Heart left ventricle (tissue), 16 donors: ENCODE measurements around the gene XPNPEP1. TPM values are rescaled to one million over a fixed set of nuclear protein-coding genes. Genes with fewer than 3 reads are reported as not detected.

Source experiments
- ATAC-seq, 4 donors: fragments of 200-7000 bp; cut with Tn5 transposase; one replicate each; pipeline ENCODE4 v1.9.1; 2020 to 2022; ENCODE audit warnings: moderate library complexity in 4 of 4, mild to moderate bottlenecking in 3 of 4, moderate number of reproducible peaks in 1 of 4
- DNase-seq, 5 donors: peaks; one replicate each; pipeline ENCODE4 v3.0.0-alpha.2; 2020
- H3K27ac ChIP-seq, 12 donors: fragments of 200-600 bp; sonication (generic) in 4 of 12; one replicate each; pipeline versions ENCODE4 v1.5.0 to v1.8.0; 2016 to 2022; ENCODE audit warnings: mild to moderate bottlenecking in 2 of 12
- H3K27me3 ChIP-seq, 9 donors: fragments of 200-600 bp; sonication (generic) in 2 of 9; one replicate each; pipeline versions ENCODE4 v1.5.1 to v1.8.0; 2016 to 2022; ENCODE audit warnings: mild to moderate bottlenecking in 3 of 9
- H3K36me3 ChIP-seq, 9 donors: fragments of 200-600 bp; sonication (generic) in 2 of 9; one replicate each; pipeline versions ENCODE4 v1.5.0 to v1.8.0; 2018 to 2022; ENCODE audit warnings: mild to moderate bottlenecking in 2 of 9
- H3K4me1 ChIP-seq, 12 donors: fragments of 200-600 bp; sonication (generic) in 4 of 12; one replicate each; pipeline versions ENCODE4 v1.5.0 to v1.8.0; 2016 to 2022; ENCODE audit warnings: mild to moderate bottlenecking in 3 of 12
- H3K4me3 ChIP-seq, 12 donors: fragments of 200-600 bp; sonication (generic) in 4 of 12; one replicate each; pipeline versions ENCODE4 v1.5.0 to v1.8.0; 2017 to 2022; ENCODE audit warnings: mild to moderate bottlenecking in 9 of 12, moderate library complexity in 4 of 12
- H3K9me3 ChIP-seq, 12 donors: fragments of 200-600 bp; sonication (generic) in 4 of 12; one replicate each; pipeline versions ENCODE4 v1.5.0 to v1.8.0; 2016 to 2022; ENCODE audit warnings: mild to moderate bottlenecking in 1 of 12
- POLR2A ChIP-seq, 2 donors: fragments of 450-650 bp; IDR thresholded peaks; one replicate each; pipeline ENCODE4 v1.6.1; 2017; ENCODE audit warnings: antibody characterized with exemption in 2 of 2, mild to moderate bottlenecking in 2 of 2, moderate library complexity in 2 of 2
- WGBS, 4 donors: extraction: QIAGEN DNeasy Blood & Tissue Kit in 2 of 4; methylation state at CpG; one replicate each; pipeline versions ENCODE4 v1.1.5 to v1.1.7; 2013 to 2018; 5-methylcytosine and 5-hydroxymethylcytosine counted together
- intact Hi-C, 10 donors: fragments of 100-400 bp; cut with DNase I; formaldehyde crosslinking; loops; one replicate each; pipeline versions ENCODE4 v1.11.1 to v1.14.2; 2022
- polyA plus RNA-seq, 2 donors: library from polyadenylated mRNA; stranded (reverse); fragments of 200-250 nt; gene quantifications; one replicate each; pipeline ENCODE4 v1.2.3, GENCODE V29; 2013
- total RNA-seq, 9 donors: library from RNA; depleted of rRNA in 2 of 9; stranded (reverse); fragments of >200 nt in 2 of 9; fragmentation: NEBNext Ultra II Directional in 3 of 9; extraction: Animal tissue kit (Norgen Biotek cat#: 25700) in 3 of 9; gene quantifications; one replicate each; pipeline versions ENCODE4 v1.1.0 to v1.2.4, GENCODE V29; 2016 to 2023
- TF ChIP-seq, protein P1 (sequence below), 12 donors: fragments of 200-600 bp; sonication (generic) in 4 of 12; IDR thresholded peaks; one replicate each; pipeline versions ENCODE4 v1.5.0 to v1.8.0; 2018 to 2022; ENCODE audit warnings: antibody characterized with exemption in 12 of 12, mild to moderate bottlenecking in 5 of 12
- donor health status: ischemic (EF 13 %, LVEDD 7.1; RV severe dilation, severe dysfunction).
- donor health status: healthy with polysubstance abuse.
- donor health status: DM: no; HTN: yes; CAD: no.
- donor health status: DM: no; HTN: no; CAD: no.
- donor health status: ischemic (EF 25% LVEDD 6.9; RV normal size, moderate dysfunction).
- donor health status: ischemic (EF 25% LVEDD 5.7; RV mildly dilated, moderate dysfunction).
- donor health status: healthy.
- donor health status: DM: yes; HTN: yes; CAD: no.
- donor health status: ischemic (EF 35%, LVEDD 5.7; RV mildly dilated, moderate dysfunction).
- donor health status: nonischemic (EF 11% LVEDD 7.7; RV severe dilation, severe dysfunction).
- donor health status: DM: yes; HTN: yes; CAD: no.
- donor health status: PGD.
- donor health status: ischemic (EF 29% LVEDD 5.4; RV normal size, mild dysfunction).
- donor health status: nonischemic (EF 23%, LVEDD 6.1; RV moderate dilation, normal function).

XPNPEP1 gene
- total and polyA plus RNA-seq, 11 donors = 14.5 to 77.0 (median 46.2) TPM

DNA sequence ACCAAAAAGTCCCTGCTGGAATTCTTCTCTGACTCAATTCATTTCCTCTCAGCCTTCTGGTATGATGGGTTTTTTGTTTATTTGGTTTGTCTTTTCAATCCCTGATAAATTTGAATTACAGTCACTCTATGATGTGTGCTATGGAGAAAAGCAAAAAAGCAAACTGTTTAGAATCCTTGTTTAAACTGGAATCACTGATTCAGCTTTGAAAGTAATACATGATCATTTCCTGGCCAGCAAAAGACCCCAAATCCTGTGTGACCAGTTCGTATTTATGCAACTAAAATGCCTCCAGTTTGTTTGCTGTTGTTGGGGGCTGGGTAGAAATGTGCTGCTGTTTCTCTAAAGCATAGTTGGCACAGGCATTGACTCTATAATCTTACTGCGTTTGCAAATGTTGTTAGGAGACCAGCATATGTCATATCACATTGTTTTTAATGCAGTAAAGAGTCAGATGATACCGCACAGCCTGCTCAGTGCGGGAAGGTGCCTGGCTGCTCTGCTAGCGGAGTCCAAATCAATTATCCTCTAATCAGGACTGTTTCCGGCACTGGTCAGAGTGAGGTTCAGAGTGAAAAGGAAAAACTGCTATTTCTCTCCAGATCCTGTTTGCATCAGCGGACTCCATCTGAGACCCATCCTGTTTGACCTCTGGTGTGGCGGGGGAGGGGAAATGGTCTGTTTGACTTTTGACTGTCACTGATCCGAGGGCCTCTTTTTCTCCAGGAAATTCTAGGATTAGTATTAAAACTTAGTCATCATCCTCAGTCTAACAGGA lies 43.8 kb upstream of the XPNPEP1 start:
- ATAC-seq (peak in 3 of 4 donors; percentile 24 to 51 (median 31)), DNase-seq (peak in 4 of 5 donors; percentile 35 to 62 (median 48))
- Histone ChIP-seq H3K9me3 (no peaks in the 10 kb centered on the region), H3K27ac (peak overlapping the region in 9 of 12 donors; percentile 25 to 70 (median 57)), H3K27me3 (no peaks in the 10 kb centered on the region), H3K36me3 (no peaks in the 10 kb centered on the region), H3K4me3 (no peak overlapping the region), H3K4me1 (peaks cover 0 to 57% (median 34%) of the 10 kb centered on the region in 12 donors)
- intact Hi-C loops = loop anchor here in 2 of 10 donors (5.0 to 10.0 kb wide), 2 partner anchors 40 to 72 kb away; partner anchors contain the start of gene ADD3 (in 1 of the 2)
- TF ChIP-seq POLR2A (IDR thresholded peaks at IDR 0.05) = no peak
- TF ChIP-seq, protein P1, sequence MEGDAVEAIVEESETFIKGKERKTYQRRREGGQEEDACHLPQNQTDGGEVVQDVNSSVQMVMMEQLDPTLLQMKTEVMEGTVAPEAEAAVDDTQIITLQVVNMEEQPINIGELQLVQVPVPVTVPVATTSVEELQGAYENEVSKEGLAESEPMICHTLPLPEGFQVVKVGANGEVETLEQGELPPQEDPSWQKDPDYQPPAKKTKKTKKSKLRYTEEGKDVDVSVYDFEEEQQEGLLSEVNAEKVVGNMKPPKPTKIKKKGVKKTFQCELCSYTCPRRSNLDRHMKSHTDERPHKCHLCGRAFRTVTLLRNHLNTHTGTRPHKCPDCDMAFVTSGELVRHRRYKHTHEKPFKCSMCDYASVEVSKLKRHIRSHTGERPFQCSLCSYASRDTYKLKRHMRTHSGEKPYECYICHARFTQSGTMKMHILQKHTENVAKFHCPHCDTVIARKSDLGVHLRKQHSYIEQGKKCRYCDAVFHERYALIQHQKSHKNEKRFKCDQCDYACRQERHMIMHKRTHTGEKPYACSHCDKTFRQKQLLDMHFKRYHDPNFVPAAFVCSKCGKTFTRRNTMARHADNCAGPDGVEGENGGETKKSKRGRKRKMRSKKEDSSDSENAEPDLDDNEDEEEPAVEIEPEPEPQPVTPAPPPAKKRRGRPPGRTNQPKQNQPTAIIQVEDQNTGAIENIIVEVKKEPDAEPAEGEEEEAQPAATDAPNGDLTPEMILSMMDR (IDR thresholded peaks at IDR 0.05) = no peak
- 33 to 42% (median 41%) methylated on average over 9 of the region's 9 CpGs for WGBS, 4 donors

DNA sequence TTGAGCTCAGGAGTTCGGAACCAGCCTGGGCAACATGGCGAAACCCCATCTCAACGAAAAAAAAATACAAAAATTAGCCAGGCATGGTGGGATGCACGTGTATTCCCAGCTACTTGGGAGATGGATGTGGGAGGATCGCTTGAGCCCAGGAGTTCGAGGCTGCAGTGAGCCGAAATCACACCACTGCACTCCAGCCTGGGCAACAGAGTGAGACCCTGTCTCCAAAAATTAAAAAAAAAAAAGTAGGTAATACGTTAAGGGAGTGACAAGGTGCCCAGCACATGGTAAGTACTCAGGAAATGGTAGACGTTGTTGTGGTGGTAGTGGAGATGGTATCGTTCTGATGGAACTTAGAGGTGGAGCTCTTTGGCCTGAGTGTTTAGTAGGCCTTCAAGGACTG lies 41.0 kb upstream of the XPNPEP1 start:
- TF ChIP-seq, protein P1 (IDR thresholded peaks at IDR 0.05) = no peak
- no peak for TF ChIP-seq POLR2A (IDR thresholded peaks at IDR 0.05)
- Histone ChIP-seq H3K36me3 (no peaks in the 10 kb centered on the region), H3K27me3 (no peaks in the 10 kb centered on the region), H3K27ac (no peak overlapping the region), H3K4me1 (peaks cover 0 to 63% (median 34%) of the 10 kb centered on the region in 12 donors), H3K4me3 (no peak overlapping the region), H3K9me3 (no peaks in the 10 kb centered on the region)
- no peak for ATAC-seq
- no peak for DNase-seq
- WGBS, 4 donors = 89 to 95% (median 94%) methylated on average over 10 of the region's 10 CpGs
- intact Hi-C loops = loop anchor here in 1 of 10 donors (10.0 kb wide), 1 partner anchor 70 kb away; no protein-coding TSS in a partner anchor

DNA sequence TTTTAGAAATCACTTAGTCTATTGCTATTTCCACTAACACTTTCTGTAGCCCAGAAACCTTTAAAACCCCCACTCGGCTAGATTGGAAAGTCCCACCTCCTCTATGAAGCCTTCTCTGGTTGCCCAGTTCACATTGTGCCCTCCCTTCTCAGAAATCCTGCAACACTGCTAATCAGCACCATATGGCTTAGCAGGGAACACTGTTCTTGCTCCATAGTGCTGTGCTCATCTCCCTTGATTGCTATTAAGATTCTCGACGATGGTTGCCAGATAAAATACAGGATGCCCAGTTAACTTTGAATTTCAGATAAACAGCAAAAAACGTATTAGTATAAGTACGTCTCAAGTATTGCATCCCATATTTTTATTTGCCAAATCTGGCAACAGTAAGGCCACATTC lies 40.1 kb upstream of the XPNPEP1 start:
- Histone ChIP-seq H3K27ac (no peak overlapping the region), H3K9me3 (no peaks in the 10 kb centered on the region), H3K36me3 (no peaks in the 10 kb centered on the region), H3K4me3 (no peak overlapping the region), H3K27me3 (no peaks in the 10 kb centered on the region), H3K4me1 (peaks cover 0 to 55% (median 26%) of the 10 kb centered on the region in 12 donors)
- WGBS, 4 donors = 80 to 83% (median 81%) methylated on average over 5 of the region's 5 CpGs
- no peak for TF ChIP-seq POLR2A (IDR thresholded peaks at IDR 0.05)
- TF ChIP-seq, protein P1 (IDR thresholded peaks at IDR 0.05) = no peak
- intact Hi-C loops = loop anchor here in 1 of 10 donors (10.0 kb wide), 1 partner anchor 69 kb away; no protein-coding TSS in a partner anchor
- ATAC-seq = no peak
- no peak for DNase-seq

DNA sequence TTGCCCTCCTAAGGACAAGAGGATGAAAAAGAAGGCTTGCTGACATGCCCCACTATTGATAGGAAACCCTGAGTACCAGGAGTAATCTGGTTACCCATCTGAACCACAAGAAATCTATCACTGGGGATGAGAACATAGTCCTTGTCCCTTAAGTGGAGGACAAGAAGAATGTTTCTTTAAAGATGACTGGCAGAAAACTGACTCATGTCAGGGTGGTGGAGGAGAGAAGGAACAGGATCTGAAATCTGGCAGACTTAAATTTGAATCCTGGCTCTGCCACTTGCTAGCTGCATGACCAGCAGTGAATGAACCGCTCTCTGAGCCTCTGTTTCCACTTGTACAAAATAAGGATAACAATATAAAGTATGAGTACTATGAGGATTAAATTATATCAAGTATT lies 38.9 kb upstream of the XPNPEP1 start:
- TF ChIP-seq, protein P1 (IDR thresholded peaks at IDR 0.05) = no peak
- TF ChIP-seq POLR2A (IDR thresholded peaks at IDR 0.05) = no peak
- DNase-seq = no peak
- Histone ChIP-seq H3K9me3 (no peaks in the 10 kb centered on the region), H3K27ac (peak overlapping the region in 3 of 12 donors; percentile 16 to 37 (median 28)), H3K36me3 (no peaks in the 10 kb centered on the region), H3K4me1 (peaks cover 0 to 43% (median 15%) of the 10 kb centered on the region in 12 donors), H3K4me3 (no peak overlapping the region), H3K27me3 (no peaks in the 10 kb centered on the region)
- ATAC-seq = no peak
- 74 to 84% (median 81%) methylated on average over 1 of the region's 1 CpG for WGBS, 4 donors
- intact Hi-C loops = loop anchor here in 1 of 10 donors (10.0 kb wide), 1 partner anchor 67 kb away; no protein-coding TSS in a partner anchor
